BE2C (cell line): ENCODE measurements around the gene TAF8.

ENCODE experiments used
- DNase-seq: peaks from one replicate; pipeline ENCODE4 v3.0.0-alpha.2; 2020
- H3K27me3 ChIP-seq: fragments of 250-450 bp; sonication (Bioruptor Pico); 2 replicates; pipeline ENCODE4 v1.5.1; 2020; ENCODE audit warnings: mild to moderate bottlenecking
- H3K36me3 ChIP-seq: fragments of 250-450 bp; sonication (Bioruptor Pico); 2 replicates; pipeline ENCODE4 v1.5.1; 2020; ENCODE audit warnings: mild to moderate bottlenecking
- H3K4me1 ChIP-seq: fragments of 250-450 bp; sonication (Bioruptor Pico); 2 replicates; pipeline ENCODE4 v1.5.1; 2020
- H3K4me3 ChIP-seq: 2 replicates; pipeline ENCODE4 v1.5.1; 2011; ENCODE audit warnings: low read depth, low read length
- H3K9me3 ChIP-seq: fragments of 250-450 bp; sonication (Bioruptor Pico); 2 replicates; pipeline ENCODE4 v1.5.1; 2020
- CTCF ChIP-seq: IDR thresholded peaks from 2 replicates; pipeline ENCODE4 v1.5.1; 2012; ENCODE audit warnings: mild to moderate bottlenecking, low read depth, low read length

TAF8 gene

GRCh38 chr6:42049116-42049809, 1.1 kb upstream of the TAF8 start:
- H3K36me3 ChIP-seq: peaks cover under 1% of the 10 kb centered on the region
- TF ChIP-seq CTCF: no peak
- no peaks in the 10 kb centered on the region for H3K4me1 ChIP-seq

GRCh38 chr6:42049948-42050296, 402 bp upstream of the TAF8 start:
- Histone ChIP-seq H3K9me3 (no peaks in the 10 kb centered on the region), H3K4me3 (peak overlapping the region; percentile 86), H3K4me1 (no peaks in the 10 kb centered on the region), H3K27me3 (peaks cover 9% of the 10 kb centered on the region), H3K36me3 (peaks cover 4% of the 10 kb centered on the region)
- DNase-seq: no peak
- TF ChIP-seq CTCF: no peak

More at GRCh38 chr6:42049116-42049809, 1.1 kb upstream of the TAF8 start:
- Histone ChIP-seq H3K9me3 (no peaks in the 10 kb centered on the region), H3K4me3 (peak overlapping the region; percentile 69), H3K27me3 (peaks cover 9% of the 10 kb centered on the region)
- DNase-seq: no peak

- Histone ChIP-seq H3K4me3 (peak overlapping the region; percentile 86), H3K4me1 (no peaks in the 10 kb centered on the region), H3K27me3 (peaks cover 9% of the 10 kb centered on the region), H3K9me3 (no peaks in the 10 kb centered on the region), H3K36me3 (peaks cover 17% of the 10 kb centered on the region)
- TF ChIP-seq CTCF: no peak
- no peak for DNase-seq
Observed at GRCh38 chr6:42051268-42051653, 937 bp downstream of the TAF8 start.

GRCh38 chr6:42053601-42054000, 3.3 kb downstream of the TAF8 start:
- TF ChIP-seq CTCF: no peak
- no peak for DNase-seq
- Histone ChIP-seq H3K4me1 (no peaks in the 10 kb centered on the region), H3K9me3 (no peaks in the 10 kb centered on the region), H3K4me3 (no peak overlapping the region), H3K36me3 (peaks cover 39% of the 10 kb centered on the region), H3K27me3 (peaks cover under 1% of the 10 kb centered on the region; the same call in 1 of the 2 replicates)

- Histone ChIP-seq H3K4me3 (no peak overlapping the region), H3K4me1 (no peaks in the 10 kb centered on the region), H3K27me3 (no peaks in the 10 kb centered on the region), H3K9me3 (no peaks in the 10 kb centered on the region), H3K36me3 (peaks cover 50% of the 10 kb centered on the region)
- TF ChIP-seq CTCF: no peak
- DNase-seq: no peak
Observed at GRCh38 chr6:42059743-42060142, 9.4 kb downstream of the TAF8 start.

- TF ChIP-seq CTCF: no peak
- H3K36me3 ChIP-seq: peaks cover 35% of the 10 kb centered on the region
- DNase-seq: no peak
- no peaks in the 10 kb centered on the region for H3K27me3 ChIP-seq
- no peaks in the 10 kb centered on the region for H3K4me1 ChIP-seq
- H3K9me3 ChIP-seq: no peaks in the 10 kb centered on the region
- no peak overlapping the region for H3K4me3 ChIP-seq
Observed at GRCh38 chr6:42066156-42066675, 15.9 kb downstream of the TAF8 start.
